ENCODE results near the gene SKAP1. TPM values are rescaled to one million over a fixed set of nuclear protein-coding genes. Genes with fewer than 3 reads are reported as not detected.

The SKAP1 gene
- total and polyA plus RNA-seq, 2 of the 13 experiments (the other 11 are each of a cell fraction or from before 2014, with no cell fraction given): 0.21 TPM; not detected in 1

DNA sequence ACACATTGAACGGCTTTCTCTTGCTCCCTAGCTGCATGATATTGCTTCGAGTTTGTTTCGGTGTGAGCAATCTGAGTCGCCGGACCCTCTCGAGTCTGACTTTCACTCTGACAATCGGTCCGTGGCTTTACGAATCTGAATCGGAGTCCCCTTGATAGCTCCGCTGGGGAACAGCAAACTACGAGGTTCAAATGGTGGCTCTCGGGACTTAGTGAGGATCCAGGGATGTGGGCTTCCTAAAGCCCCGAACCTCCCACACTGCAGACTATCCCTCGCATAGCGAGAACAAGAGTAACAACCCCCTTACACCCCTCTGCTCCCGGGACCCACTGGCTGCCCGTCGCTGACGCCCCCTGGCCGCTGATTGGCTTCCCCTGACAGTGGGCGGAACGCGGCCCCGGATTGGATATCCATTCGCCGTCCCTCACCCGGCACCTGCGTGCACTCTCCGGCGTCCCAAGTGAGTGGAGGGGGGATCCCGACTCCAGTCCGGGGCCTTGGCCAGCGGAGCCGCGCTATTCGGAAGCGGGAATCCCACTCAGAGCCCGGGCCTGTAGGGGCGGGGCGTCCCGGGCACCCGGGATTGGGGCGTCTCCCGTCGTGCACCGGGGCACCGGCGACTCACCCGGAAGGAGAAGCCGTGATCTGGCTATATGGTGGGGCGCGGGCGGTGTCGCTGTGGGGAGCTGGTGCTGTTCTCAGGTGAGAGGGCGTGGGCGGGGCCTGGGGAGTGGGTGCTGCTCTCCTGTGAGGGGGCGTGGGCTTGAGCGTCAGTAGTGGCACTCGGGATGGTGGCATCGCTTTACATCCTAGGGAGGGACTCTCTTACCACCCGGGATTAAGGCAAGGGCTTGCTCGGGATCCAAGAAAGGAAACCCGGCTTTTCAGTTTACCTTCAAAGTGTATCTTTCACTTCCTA is 322.6 kb downstream of the SKAP1 start, which contains the start of gene SNX11 (continued):
- no peak for TF ChIP-seq CBX2 (IDR thresholded peaks at IDR 0.05; ENCODE audit: low read depth, low read length)
- TF ChIP-seq CBX2 (CRISPR knock-in tag; IDR thresholded peaks at IDR 0.05; ENCODE audit: low read depth): no peak; the same call in 1 of the 2 replicates
- TF ChIP-seq, protein P1, sequence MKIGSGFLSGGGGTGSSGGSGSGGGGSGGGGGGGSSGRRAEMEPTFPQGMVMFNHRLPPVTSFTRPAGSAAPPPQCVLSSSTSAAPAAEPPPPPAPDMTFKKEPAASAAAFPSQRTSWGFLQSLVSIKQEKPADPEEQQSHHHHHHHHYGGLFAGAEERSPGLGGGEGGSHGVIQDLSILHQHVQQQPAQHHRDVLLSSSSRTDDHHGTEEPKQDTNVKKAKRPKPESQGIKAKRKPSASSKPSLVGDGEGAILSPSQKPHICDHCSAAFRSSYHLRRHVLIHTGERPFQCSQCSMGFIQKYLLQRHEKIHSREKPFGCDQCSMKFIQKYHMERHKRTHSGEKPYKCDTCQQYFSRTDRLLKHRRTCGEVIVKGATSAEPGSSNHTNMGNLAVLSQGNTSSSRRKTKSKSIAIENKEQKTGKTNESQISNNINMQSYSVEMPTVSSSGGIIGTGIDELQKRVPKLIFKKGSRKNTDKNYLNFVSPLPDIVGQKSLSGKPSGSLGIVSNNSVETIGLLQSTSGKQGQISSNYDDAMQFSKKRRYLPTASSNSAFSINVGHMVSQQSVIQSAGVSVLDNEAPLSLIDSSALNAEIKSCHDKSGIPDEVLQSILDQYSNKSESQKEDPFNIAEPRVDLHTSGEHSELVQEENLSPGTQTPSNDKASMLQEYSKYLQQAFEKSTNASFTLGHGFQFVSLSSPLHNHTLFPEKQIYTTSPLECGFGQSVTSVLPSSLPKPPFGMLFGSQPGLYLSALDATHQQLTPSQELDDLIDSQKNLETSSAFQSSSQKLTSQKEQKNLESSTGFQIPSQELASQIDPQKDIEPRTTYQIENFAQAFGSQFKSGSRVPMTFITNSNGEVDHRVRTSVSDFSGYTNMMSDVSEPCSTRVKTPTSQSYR (CRISPR knock-in tag; IDR thresholded peaks at IDR 0.05; ENCODE audit: borderline replicate concordance): no peak
- TF ChIP-seq, protein P2, sequence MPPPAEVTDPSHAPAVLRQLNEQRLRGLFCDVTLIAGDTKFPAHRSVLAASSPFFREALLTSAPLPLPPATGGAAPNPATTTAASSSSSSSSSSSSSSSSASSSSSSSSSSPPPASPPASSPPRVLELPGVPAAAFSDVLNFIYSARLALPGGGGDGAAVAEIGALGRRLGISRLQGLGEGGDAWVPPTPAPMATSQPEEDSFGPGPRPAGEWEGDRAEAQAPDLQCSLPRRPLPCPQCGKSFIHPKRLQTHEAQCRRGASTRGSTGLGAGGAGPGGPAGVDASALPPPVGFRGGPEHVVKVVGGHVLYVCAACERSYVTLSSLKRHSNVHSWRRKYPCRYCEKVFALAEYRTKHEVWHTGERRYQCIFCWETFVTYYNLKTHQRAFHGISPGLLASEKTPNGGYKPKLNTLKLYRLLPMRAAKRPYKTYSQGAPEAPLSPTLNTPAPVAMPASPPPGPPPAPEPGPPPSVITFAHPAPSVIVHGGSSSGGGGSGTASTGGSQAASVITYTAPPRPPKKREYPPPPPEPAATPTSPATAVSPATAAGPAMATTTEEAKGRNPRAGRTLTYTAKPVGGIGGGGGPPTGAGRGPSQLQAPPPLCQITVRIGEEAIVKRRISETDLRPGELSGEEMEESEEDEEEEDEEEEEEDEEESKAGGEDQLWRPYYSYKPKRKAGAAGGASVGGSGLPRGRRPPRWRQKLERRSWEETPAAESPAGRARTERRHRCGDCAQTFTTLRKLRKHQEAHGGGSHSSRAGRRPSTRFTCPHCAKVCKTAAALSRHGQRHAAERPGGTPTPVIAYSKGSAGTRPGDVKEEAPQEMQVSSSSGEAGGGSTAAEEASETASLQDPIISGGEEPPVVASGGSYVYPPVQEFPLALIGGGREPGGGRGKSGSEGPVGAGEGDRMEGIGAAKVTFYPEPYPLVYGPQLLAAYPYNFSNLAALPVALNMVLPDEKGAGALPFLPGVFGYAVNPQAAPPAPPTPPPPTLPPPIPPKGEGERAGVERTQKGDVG (CRISPR knock-in tag; IDR thresholded peaks at IDR 0.05; ENCODE audit: borderline replicate concordance): peak; percentile 83; the same call in 1 of the 2 replicates
- no peak; the same call in 1 of the 2 replicates for TF ChIP-seq NFE2L1 (CRISPR knock-in tag; IDR thresholded peaks at IDR 0.05; ENCODE audit: borderline replicate concordance)
- peak; percentile 62 for TF ChIP-seq ZNF768 (CRISPR knock-in tag; IDR thresholded peaks at IDR 0.05)
- no peak; the same call in 1 of the 2 replicates for TF ChIP-seq MIER3 (CRISPR knock-in tag; IDR thresholded peaks at IDR 0.05; ENCODE audit: borderline replicate concordance)
- peak; percentile 96 for TF ChIP-seq KAT8 (CRISPR knock-in tag; IDR thresholded peaks at IDR 0.05)
- TF ChIP-seq ZFP1 (CRISPR knock-in tag; IDR thresholded peaks at IDR 0.05): no peak; the same call in none of the 2 replicates
- peak; percentile 86 for TF ChIP-seq PHF8 (CRISPR knock-in tag; IDR thresholded peaks at IDR 0.05)
- peak; percentile 97 for TF ChIP-seq SAP130 (CRISPR knock-in tag; IDR thresholded peaks at IDR 0.05; ENCODE audit: low read depth)
- TF ChIP-seq MAFF (IDR thresholded peaks at IDR 0.05; ENCODE audit: low read depth, low read length): no peak
- TF ChIP-seq, protein P3, sequence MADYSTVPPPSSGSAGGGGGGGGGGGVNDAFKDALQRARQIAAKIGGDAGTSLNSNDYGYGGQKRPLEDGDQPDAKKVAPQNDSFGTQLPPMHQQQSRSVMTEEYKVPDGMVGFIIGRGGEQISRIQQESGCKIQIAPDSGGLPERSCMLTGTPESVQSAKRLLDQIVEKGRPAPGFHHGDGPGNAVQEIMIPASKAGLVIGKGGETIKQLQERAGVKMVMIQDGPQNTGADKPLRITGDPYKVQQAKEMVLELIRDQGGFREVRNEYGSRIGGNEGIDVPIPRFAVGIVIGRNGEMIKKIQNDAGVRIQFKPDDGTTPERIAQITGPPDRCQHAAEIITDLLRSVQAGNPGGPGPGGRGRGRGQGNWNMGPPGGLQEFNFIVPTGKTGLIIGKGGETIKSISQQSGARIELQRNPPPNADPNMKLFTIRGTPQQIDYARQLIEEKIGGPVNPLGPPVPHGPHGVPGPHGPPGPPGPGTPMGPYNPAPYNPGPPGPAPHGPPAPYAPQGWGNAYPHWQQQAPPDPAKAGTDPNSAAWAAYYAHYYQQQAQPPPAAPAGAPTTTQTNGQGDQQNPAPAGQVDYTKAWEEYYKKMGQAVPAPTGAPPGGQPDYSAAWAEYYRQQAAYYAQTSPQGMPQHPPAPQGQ (CRISPR knock-in tag; IDR thresholded peaks at IDR 0.05; ENCODE audit: borderline replicate concordance): no peak
- no peak for TF ChIP-seq NPAS2 (CRISPR knock-in tag; IDR thresholded peaks at IDR 0.05; ENCODE audit: borderline replicate concordance)
- TF ChIP-seq, protein P4, sequence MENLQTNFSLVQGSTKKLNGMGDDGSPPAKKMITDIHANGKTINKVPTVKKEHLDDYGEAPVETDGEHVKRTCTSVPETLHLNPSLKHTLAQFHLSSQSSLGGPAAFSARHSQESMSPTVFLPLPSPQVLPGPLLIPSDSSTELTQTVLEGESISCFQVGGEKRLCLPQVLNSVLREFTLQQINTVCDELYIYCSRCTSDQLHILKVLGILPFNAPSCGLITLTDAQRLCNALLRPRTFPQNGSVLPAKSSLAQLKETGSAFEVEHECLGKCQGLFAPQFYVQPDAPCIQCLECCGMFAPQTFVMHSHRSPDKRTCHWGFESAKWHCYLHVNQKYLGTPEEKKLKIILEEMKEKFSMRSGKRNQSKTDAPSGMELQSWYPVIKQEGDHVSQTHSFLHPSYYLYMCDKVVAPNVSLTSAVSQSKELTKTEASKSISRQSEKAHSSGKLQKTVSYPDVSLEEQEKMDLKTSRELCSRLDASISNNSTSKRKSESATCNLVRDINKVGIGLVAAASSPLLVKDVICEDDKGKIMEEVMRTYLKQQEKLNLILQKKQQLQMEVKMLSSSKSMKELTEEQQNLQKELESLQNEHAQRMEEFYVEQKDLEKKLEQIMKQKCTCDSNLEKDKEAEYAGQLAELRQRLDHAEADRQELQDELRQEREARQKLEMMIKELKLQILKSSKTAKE (CRISPR knock-in tag; IDR thresholded peaks at IDR 0.05; ENCODE audit: borderline replicate concordance): 0 out of 2 replicates have a peak, but pooled peaks have one; percentile 17
- peak; percentile 75 for TF ChIP-seq FOXK1 (CRISPR knock-in tag; IDR thresholded peaks at IDR 0.05; ENCODE audit: borderline replicate concordance, low read depth)
- TF ChIP-seq SMARCE1 (IDR thresholded peaks at IDR 0.05; ENCODE audit: borderline replicate concordance): no peak
- no peak for TF ChIP-seq ZNF33B (CRISPR knock-in tag; IDR thresholded peaks at IDR 0.05)
- no peak for TF ChIP-seq SKI (IDR thresholded peaks at IDR 0.05; ENCODE audit: partially characterized antibody)

Measured in HepG2 (cell line).